GM19035 (cell line): ENCODE results near the gene TFEB.

ENCODE experiments used
- ATAC-seq: cut with Tn5 transposase; IDR thresholded peaks from one replicate; pipeline ENCODE4 v1.9.1; 2021; ENCODE audit not compliant: unreplicated experiment

The TFEB gene

GRCh38 chr6:41641352-41641925 lies 94.0 kb downstream of the TFEB start:
- no peak for ATAC-seq

GRCh38 chr6:41640426-41640825 lies 95.0 kb downstream of the TFEB start:
- no peak for ATAC-seq

GRCh38 chr6:41639809-41640371 lies 95.5 kb downstream of the TFEB start:
- ATAC-seq: no peak

GRCh38 chr6:41638935-41639808 lies 96.2 kb downstream of the TFEB start:
- ATAC-seq: no peak

- ATAC-seq: no peak
Measured at GRCh38 chr6:41638002-41638934, 97.1 kb downstream of the TFEB start, which contains the start of gene MDFI. TSS of gene MDFI (plus strand) at chr6:41638468. CDS start at chr6:41638750, 282 bp downstream.

GRCh38 chr6:41637194-41638001 lies 98.0 kb downstream of the TFEB start:
- ATAC-seq: no peak

- ATAC-seq: no peak
Measured at GRCh38 chr6:41636833-41637193, 98.6 kb downstream of the TFEB start.

GRCh38 chr6:41635365-41635764 lies 100.0 kb downstream of the TFEB start:
- no peak for ATAC-seq

- no peak for ATAC-seq
Measured at GRCh38 chr6:41634657-41635056, 100.8 kb downstream of the TFEB start.
